ENCODE data around the gene MMP14.
"Not testable (repeated sequence)": the region's sequence is repeated elsewhere in the genome, so short reads cannot be mapped to it uniquely, and the experiment has no call there.

Gene MMP14

GRCh38 chr14:22842211-22843122 lies 6.1 kb downstream of the MMP14 start:
- no peak for DNase-seq (ENCODE audit: low spot score)

DNA sequence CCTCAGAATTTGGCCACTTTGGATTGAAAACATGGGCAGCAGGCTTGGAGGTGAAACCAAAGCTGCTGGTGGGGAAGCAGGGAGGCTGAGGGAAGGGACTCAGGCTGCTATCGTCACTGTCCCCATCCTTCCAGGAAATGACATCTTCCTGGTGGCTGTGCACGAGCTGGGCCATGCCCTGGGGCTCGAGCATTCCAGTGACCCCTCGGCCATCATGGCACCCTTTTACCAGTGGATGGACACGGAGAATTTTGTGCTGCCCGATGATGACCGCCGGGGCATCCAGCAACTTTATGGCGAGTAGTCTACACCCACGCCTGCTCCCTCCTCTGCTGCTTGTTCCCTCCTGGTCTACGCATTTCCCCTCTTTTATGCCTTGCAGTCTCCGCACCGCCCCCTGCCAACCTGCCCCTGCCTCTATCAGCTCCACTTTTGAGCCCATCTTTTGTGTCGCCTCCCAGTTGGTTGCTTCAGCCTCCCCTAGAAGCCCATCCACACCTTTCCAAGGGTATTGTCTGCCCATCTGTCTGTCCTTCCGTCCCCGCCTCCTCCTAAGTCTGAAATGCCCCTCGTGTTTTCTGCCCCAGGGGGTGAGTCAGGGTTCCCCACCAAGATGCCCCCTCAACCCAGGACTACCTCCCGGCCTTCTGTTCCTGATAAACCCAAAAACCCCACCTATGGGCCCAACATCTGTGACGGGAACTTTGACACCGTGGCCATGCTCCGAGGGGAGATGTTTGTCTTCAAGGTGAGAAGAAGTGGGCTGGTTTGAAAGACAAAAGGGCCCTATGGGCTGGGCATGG lies 6.9 kb downstream of the MMP14 start:
- no peak for DNase-seq (ENCODE audit: low spot score)

DNA sequence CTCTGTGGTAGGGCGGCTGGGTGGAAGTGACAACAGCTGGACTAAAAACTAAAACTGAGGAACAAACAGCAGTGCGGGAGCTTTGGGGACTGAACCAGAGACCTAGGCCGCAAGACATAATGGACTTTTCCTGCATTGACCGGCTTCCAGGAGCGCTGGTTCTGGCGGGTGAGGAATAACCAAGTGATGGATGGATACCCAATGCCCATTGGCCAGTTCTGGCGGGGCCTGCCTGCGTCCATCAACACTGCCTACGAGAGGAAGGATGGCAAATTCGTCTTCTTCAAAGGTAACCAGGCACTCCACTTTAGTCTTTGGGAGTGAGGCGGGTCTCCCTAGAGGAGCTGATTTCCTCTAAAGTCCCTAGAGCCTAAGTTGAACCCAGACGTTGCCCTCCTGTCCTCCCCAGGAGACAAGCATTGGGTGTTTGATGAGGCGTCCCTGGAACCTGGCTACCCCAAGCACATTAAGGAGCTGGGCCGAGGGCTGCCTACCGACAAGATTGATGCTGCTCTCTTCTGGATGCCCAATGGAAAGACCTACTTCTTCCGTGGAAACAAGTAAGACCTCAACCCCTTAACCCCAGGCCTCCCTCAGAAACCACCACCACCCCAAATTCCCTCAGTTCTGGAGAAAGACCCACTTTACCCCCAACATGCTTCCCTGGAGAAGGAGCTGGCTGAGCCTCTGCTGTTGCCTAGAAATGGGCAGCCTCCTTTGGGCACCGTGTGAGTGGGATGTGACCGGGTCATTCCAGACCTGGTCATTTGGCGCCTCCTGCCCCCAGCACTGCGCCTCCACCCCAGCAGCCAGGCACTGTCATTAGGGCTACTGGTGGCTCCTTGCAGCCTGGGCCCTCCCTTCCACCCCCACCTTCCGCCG lies 8.1 kb downstream of the MMP14 start:
- DNase-seq (ENCODE audit: low spot score): no peak

GRCh38 chr14:22845103-22845394 lies 8.7 kb downstream of the MMP14 start:
- DNase-seq (ENCODE audit: low spot score): no peak

DNA sequence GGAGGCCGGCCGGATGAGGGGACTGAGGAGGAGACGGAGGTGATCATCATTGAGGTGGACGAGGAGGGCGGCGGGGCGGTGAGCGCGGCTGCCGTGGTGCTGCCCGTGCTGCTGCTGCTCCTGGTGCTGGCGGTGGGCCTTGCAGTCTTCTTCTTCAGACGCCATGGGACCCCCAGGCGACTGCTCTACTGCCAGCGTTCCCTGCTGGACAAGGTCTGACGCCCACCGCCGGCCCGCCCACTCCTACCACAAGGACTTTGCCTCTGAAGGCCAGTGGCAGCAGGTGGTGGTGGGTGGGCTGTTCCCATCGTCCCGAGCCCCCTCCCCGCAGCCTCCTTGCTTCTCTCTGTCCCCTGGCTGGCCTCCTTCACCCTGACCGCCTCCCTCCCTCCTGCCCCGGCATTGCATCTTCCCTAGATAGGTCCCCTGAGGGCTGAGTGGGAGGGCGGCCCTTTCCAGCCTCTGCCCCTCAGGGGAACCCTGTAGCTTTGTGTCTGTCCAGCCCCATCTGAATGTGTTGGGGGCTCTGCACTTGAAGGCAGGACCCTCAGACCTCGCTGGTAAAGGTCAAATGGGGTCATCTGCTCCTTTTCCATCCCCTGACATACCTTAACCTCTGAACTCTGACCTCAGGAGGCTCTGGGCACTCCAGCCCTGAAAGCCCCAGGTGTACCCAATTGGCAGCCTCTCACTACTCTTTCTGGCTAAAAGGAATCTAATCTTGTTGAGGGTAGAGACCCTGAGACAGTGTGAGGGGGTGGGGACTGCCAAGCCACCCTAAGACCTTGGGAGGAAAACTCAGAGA lies 9.6 kb downstream of the MMP14 start:
- DNase-seq (ENCODE audit: low spot score): no peak

GRCh38 chr14:22846811-22847307 lies 10.5 kb downstream of the MMP14 start:
- DNase-seq (ENCODE audit: low spot score): no peak

GRCh38 chr14:22847661-22848341 lies 11.4 kb downstream of the MMP14 start:
- peak; percentile 50 for DNase-seq (ENCODE audit: low spot score)

GRCh38 chr14:22848351-22849164 lies 12.2 kb downstream of the MMP14 start:
- peak; percentile 74 for DNase-seq (ENCODE audit: low spot score)

- DNase-seq (ENCODE audit: low spot score): peak; percentile 48
Measured at GRCh38 chr14:22849212-22849819, 12.9 kb downstream of the MMP14 start.

- peak; percentile 87 for DNase-seq (ENCODE audit: low spot score)
Measured at GRCh38 chr14:22850944-22851764, 14.8 kb downstream of the MMP14 start.

DNA sequence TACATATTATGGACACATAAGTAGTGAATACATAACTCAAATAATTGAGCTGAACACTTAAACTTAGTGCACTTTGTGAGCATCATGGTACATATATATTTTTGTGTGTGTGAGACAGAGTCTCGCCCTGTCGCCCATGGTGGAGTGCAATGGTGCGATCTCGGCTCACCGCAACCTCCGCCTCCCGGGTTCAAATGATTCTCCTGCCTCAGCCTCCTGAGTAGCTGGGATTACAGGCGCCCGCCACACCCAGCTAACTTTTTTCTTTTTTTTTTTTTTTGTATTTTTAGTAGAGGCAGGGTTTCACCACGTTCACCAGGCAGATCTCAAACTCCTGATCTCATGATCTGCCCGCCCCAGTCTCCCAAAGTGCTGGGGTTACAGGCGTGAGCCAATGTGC lies 15.8 kb downstream of the MMP14 start:
- DNase-seq (ENCODE audit: low spot score): not testable (repeated sequence)

DNA sequence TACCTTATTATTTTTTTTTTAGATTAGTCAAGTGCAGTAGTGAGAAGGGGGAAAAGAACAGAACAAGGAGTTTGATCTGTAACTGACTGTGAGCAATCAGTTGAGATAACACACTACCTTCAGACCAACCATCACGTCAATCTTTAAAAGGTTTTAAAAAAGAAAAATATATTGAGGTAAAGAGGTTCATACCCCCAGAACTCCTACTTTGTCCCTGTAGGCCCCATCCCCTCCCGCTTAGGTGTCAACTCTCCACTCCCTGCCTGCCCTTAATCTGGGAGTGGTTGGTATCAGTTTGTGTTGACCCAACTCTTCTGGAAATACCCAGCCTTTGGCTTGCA lies 16.2 kb downstream of the MMP14 start:
- no peak for DNase-seq (ENCODE audit: low spot score)

- peak; percentile 78 for DNase-seq (ENCODE audit: low spot score)
Measured at GRCh38 chr14:22852940-22853767, 16.8 kb downstream of the MMP14 start.

- DNase-seq (ENCODE audit: low spot score): not testable (repeated sequence)
Measured at GRCh38 chr14:22854296-22854695, 17.9 kb downstream of the MMP14 start.

GRCh38 chr14:22854963-22855724 lies 18.8 kb downstream of the MMP14 start:
- DNase-seq (ENCODE audit: low spot score): no peak

DNA sequence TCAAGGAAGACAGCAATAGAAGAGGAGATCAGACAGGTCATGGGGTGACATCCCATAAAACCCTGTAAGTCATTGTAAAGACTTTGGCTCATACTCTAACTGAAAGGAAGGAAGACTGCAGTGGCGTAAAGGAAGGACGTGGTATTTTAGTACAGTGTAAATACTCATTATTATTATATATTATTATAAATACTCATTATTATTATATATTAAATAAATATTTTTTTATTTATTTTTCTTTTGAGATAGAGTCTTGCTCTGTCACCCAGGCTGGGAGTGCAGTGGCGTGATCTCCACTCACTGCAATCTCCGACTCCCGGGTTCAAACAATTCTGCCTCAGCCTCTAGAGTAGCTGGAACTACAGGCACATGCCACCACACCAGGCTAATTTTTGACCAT lies 20.0 kb downstream of the MMP14 start:
- DNase-seq (ENCODE audit: low spot score): no peak

- not testable (repeated sequence) for DNase-seq (ENCODE audit: low spot score)
Measured at GRCh38 chr14:22860377-22860776, 24.0 kb downstream of the MMP14 start.

Data from AG20443 (cell line).